ENCODE data around the gene RCSD1. TPM values are rescaled to one million over a fixed set of nuclear protein-coding genes. Genes with fewer than 3 reads are reported as not detected.

The RCSD1 gene
- total and polyA plus RNA-seq, 10 of the 15 experiments (the other 5 are each of a cell fraction or from before 2014, with no cell fraction given) = 11.4 to 78.3 (median 71.6) TPM

DNA sequence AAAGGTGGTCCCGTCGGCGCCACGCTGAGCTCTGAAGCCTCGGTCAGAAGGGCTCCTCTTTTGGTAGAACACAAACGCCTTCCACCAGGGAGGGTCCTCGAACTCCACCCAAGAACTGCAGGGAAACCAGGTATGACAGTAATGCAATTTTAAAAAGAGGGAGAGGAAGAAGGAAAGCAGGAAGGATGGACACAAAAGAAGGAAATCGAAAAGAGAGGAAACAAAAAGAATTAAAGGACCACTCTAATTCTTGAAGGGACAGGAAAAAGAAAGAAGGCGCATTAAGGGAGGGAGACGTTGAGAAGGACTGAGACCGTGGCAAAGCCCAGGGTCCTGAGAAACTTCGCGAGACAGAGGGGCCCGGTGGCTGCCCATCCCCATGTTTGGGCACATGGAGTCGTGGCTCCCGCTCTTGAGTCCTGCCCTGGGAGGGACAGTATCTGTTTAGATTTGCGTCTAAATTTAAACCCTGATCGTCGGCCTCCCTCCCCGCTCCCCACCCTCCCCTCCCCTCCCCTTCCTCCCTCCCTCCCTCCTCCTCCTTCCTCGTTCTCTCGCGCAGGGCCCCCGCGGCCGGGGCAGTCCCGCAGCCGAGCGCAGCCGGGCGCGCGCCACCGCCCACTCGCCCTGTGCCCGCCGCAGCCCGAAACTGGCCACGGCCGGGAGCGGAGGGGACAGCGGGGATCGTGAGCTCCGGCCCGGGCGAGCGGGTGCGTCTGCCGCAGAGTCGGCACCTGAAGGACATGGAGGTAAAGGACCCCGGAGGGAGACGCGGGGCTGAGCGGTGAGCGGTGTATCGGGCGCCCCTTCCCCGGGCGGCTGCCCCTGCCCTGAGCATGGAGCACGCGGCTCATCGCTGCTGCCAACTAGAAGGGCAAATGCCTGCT is at the start of gene RCSD1 (continued):
- TF ChIP-seq CUX1 (IDR thresholded peaks at IDR 0.05; ENCODE audit: insufficient replicate concordance, low read depth, low read length) = no peak
- TF ChIP-seq ZNF687 (IDR thresholded peaks at IDR 0.05) = peak; percentile 72; the same call in 1 of the 2 replicates
- TF ChIP-seq SP1 (IDR thresholded peaks at IDR 0.05; ENCODE audit: low read depth, low read length) = no peak
- TF ChIP-seq BRCA1 (IDR thresholded peaks at IDR 0.05; ENCODE audit: low read depth, low read length) = no peak
- TF ChIP-seq HDAC6 (IDR thresholded peaks at IDR 0.05; ENCODE audit: unreplicated experiment) = no peak
- no peak; the same call in 1 of the 2 replicates for TF ChIP-seq RB1 (IDR thresholded peaks at IDR 0.05; ENCODE audit: borderline replicate concordance)
- TF ChIP-seq SMAD5 (IDR thresholded peaks at IDR 0.05; ENCODE audit: low read depth) = no peak
- 0 out of 2 replicates have a peak, but pooled peaks have one; percentile 44 for TF ChIP-seq MEF2A (IDR thresholded peaks at IDR 0.05; ENCODE audit: insufficient read depth, low read depth, low read length)
- TF ChIP-seq TAF1 (IDR thresholded peaks at IDR 0.05; ENCODE audit: borderline replicate concordance, low read depth, low read length) = peak; percentile 54; the same call in 1 of the 2 replicates
- TF ChIP-seq LARP7 (IDR thresholded peaks at IDR 0.05) = peak; percentile 96
- TF ChIP-seq RFX5 (IDR thresholded peaks at IDR 0.05; ENCODE audit: low read depth, low read length) = no peak
- no peak for TF ChIP-seq E4F1 (IDR thresholded peaks at IDR 0.05; ENCODE audit: borderline replicate concordance, partially characterized antibody)
- TF ChIP-seq ZNF384 (IDR thresholded peaks at IDR 0.05; ENCODE audit: borderline replicate concordance, low read depth, low read length) = no peak
- peak; percentile 74 for TF ChIP-seq SMARCA5 (IDR thresholded peaks at IDR 0.05)
- TF ChIP-seq IKZF1 (conservative IDR thresholded peaks at IDR 0.05) = peak; percentile 83

Data from GM12878 (cell line).